Effector memory CD4-positive, alpha-beta T cell (primary cell): ENCODE results near the gene RGS12.
A peak's percentile ranks its signal among the peaks of the same experiment; 100 is the strongest.

Source experiments
- DNase-seq, 3 donors: peaks; one replicate each; pipeline ENCODE4 v3.0.0-alpha.2; 2020
- H3K27ac ChIP-seq: 2 replicates; pipeline ENCODE4 v1.7.0; 2013; ENCODE audit warnings: mild to moderate bottlenecking, low read length, moderate library complexity; ENCODE audit not compliant: insufficient read depth, poor library complexity, severe bottlenecking
- H3K27me3 ChIP-seq: replicated peaks from 2 replicates; pipeline ENCODE4 v1.7.0; 2013; ENCODE audit warnings: mild to moderate bottlenecking, low read length; ENCODE audit not compliant: insufficient read depth, control insufficient read depth, poor library complexity, severe bottlenecking
- H3K36me3 ChIP-seq: 2 replicates; pipeline ENCODE4 v1.7.0; 2013; ENCODE audit warnings: mild to moderate bottlenecking, low read length, moderate library complexity; ENCODE audit not compliant: control insufficient read depth, insufficient read depth
- H3K4me1 ChIP-seq: 2 replicates; pipeline ENCODE4 v1.7.0; 2013; ENCODE audit warnings: low read length, mild to moderate bottlenecking; ENCODE audit not compliant: control insufficient read depth, insufficient read depth, poor library complexity, severe bottlenecking
- H3K4me3 ChIP-seq: 2 replicates; pipeline ENCODE4 v1.7.0; 2013; ENCODE audit warnings: low read length, low read depth, mild to moderate bottlenecking; ENCODE audit not compliant: insufficient read depth, poor library complexity, severe bottlenecking
- H3K9me3 ChIP-seq: 2 replicates; pipeline ENCODE4 v1.7.0; 2013; ENCODE audit warnings: mild to moderate bottlenecking, low read length, moderate library complexity; ENCODE audit not compliant: control insufficient read depth
- total RNA-seq, 3 donors: gene quantifications; one replicate each; lab custom pipeline; 2026; lab: John Stamatoyannopoulos, UW

The RGS12 gene, protein sequence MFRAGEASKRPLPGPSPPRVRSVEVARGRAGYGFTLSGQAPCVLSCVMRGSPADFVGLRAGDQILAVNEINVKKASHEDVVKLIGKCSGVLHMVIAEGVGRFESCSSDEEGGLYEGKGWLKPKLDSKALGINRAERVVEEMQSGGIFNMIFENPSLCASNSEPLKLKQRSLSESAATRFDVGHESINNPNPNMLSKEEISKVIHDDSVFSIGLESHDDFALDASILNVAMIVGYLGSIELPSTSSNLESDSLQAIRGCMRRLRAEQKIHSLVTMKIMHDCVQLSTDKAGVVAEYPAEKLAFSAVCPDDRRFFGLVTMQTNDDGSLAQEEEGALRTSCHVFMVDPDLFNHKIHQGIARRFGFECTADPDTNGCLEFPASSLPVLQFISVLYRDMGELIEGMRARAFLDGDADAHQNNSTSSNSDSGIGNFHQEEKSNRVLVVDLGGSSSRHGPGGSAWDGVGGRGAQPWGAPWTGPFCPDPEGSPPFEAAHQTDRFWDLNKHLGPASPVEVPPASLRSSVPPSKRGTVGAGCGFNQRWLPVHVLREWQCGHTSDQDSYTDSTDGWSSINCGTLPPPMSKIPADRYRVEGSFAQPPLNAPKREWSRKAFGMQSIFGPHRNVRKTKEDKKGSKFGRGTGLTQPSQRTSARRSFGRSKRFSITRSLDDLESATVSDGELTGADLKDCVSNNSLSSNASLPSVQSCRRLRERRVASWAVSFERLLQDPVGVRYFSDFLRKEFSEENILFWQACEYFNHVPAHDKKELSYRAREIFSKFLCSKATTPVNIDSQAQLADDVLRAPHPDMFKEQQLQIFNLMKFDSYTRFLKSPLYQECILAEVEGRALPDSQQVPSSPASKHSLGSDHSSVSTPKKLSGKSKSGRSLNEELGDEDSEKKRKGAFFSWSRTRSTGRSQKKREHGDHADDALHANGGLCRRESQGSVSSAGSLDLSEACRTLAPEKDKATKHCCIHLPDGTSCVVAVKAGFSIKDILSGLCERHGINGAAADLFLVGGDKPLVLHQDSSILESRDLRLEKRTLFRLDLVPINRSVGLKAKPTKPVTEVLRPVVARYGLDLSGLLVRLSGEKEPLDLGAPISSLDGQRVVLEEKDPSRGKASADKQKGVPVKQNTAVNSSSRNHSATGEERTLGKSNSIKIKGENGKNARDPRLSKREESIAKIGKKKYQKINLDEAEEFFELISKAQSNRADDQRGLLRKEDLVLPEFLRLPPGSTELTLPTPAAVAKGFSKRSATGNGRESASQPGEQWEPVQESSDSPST (N-terminal part only)
- 6.5 to 13.0 (median 9.0) reads per million in 3 donors for total RNA-seq

DNA sequence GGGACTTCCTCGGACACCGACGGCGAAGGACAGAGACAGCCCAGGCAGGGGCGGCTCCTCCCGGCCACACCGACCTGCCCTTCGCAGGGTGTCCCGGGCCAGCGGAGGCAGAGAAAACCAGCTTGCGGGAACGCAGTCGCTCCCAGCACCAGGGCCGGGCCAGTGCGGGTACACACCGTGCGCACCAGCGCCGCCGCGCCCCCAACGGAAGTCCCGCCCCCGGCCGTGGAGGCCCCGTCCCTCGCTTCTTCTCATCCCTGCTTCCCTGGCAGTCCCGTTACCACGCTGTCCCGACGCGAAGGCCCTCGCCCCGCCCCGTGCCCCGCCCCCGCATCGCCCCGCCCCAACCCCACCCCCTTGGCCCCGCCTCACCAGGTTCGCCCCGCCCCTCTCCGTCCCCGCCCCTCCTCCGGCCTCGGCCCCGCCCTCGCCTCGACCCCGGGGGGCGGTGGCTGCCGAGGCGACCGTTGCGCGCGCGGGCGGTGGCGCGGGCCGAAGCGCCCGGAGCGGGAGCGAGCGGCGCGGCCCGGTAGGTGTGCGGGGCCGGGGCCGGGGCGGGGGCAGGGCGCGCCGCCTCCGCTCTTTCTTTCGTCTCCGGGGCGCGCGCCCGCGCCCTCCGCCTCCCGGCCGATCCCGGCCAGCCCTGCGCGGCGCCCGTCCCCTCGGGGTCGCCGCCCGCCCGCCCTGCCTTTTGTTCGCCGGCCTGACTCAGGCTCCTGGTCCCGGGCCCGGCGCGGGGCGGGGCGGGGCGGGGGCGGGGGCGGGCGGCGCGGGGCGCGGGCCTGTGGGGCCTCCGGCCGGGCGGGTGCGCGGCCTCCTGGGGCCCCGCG lies at the start of gene RGS12:
Gene RGS12 (plus strand): TSS at position 451 of the 830 bp plus-strand sequence. CDS start 23,150 bp downstream, outside the sequence.
- Histone ChIP-seq H3K36me3 (no peaks in the 10 kb centered on the region), H3K9me3 (no peaks in the 10 kb centered on the region), H3K27ac (peak within 1 kb of the TSS; percentile 14), H3K4me1 (peaks cover 12% of the 10 kb centered on the region), H3K27me3 (no peaks in the 10 kb centered on the region), H3K4me3 (peak within 1 kb of the TSS; percentile 80)
- peak; percentile 76 to 81 (median 77) for DNase-seq

DNA sequence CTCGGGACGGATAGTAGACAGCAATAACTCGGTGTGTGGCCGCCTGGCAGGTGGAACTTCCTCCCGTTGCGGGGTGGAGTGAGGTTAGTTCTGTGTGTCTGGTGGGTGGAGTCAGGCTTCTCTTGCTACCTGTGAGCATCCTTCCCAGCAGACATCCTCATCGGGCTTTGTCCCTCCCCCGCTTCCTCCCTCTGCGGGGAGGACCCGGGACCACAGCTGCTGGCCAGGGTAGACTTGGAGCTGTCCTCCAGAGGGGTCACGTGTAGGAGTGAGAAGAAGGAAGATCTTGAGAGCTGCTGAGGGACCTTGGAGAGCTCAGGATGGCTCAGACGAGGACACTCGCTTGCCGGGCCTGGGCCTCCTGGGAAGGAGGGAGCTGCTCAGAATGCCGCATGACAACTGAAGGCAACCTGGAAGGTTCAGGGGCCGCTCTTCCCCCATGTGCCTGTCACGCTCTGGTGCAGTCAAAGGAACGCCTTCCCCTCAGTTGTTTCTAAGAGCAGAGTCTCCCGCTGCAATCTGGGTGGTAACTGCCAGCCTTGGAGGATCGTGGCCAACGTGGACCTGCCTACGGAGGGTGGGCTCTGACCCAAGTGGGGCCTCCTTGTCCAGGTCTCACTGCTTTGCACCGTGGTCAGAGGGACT lies 49.6 kb upstream of the RGS12 start:
- DNase-seq = no peak
- H3K27ac ChIP-seq = no peak overlapping the region
- peaks cover 18% of the 10 kb centered on the region for H3K36me3 ChIP-seq
- no peaks in the 10 kb centered on the region for H3K9me3 ChIP-seq
- H3K4me1 ChIP-seq = peaks cover 6% of the 10 kb centered on the region
- H3K27me3 ChIP-seq = no peaks in the 10 kb centered on the region
- no peak overlapping the region for H3K4me3 ChIP-seq

DNA sequence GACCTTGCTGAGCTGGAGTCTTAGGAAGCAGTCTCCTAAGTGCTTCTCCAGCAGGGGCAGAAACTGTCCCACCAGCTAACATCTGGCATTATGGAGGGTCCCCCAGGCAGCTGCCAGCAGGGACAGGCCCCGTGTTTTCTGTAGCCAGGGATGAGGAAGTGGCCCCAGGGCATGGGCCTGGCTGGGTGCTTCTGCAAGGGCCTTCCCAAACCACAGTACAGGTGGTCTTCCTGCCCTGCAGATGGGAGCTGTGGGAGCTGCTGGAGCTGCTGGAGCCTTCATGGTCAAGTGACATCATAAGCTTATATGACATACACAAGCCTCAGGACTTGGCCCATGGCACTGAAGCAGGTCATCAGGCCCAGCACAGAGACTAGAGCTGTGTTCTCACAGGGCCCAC lies 48.8 kb upstream of the RGS12 start:
- DNase-seq = no peak
- Histone ChIP-seq H3K4me3 (no peak overlapping the region), H3K9me3 (no peaks in the 10 kb centered on the region), H3K4me1 (peaks cover 6% of the 10 kb centered on the region), H3K36me3 (peaks cover 17% of the 10 kb centered on the region), H3K27me3 (no peaks in the 10 kb centered on the region), H3K27ac (no peak overlapping the region)

DNA sequence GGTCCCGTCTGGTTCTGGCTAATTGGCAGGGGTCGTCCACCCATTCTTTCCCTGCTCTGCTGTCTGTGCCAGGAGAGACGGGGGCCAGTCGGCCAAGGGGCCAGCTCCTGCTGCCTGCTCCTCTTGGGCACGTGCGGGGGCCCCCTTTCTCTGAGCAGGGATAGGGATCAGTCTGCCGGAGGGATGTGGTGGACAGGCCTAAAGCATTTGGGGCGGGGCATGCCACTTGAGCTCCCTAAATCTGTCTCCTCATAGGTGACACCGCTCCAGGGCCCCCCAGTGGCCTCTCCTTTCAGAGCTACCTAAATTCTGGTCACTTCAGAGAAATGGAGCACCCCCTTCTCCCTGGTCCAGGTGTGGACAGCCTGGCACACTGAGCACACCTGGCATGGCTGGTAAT lies 48.1 kb upstream of the RGS12 start:
- no peaks in the 10 kb centered on the region for H3K9me3 ChIP-seq
- H3K27ac ChIP-seq = no peak overlapping the region
- H3K4me1 ChIP-seq = peaks cover 6% of the 10 kb centered on the region
- H3K36me3 ChIP-seq = peaks cover 11% of the 10 kb centered on the region
- DNase-seq = no peak
- no peak overlapping the region for H3K4me3 ChIP-seq
- no peaks in the 10 kb centered on the region for H3K27me3 ChIP-seq

DNA sequence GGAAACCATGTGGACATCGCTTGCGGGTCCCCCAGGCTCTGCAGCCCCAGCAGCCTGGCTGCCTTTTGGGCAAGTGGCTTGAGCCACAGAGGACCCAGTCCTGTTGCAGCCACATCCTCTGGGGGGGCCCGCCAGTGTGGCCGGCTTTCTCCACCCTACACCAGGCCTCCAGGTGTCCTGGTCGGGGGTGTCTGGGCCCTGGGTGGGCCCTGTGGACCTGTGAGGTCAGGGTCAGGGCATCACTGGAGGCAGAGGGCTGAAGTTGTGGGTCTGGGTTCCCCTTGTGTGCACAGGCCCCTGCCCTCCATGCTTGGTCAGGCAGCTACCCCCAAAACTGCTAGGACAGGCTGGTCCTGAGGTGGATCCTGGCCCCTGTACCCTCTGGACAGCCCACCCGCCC lies 47.1 kb upstream of the RGS12 start:
- no peak for DNase-seq
- peaks cover 3% of the 10 kb centered on the region for H3K36me3 ChIP-seq
- no peak overlapping the region for H3K27ac ChIP-seq
- no peaks in the 10 kb centered on the region for H3K27me3 ChIP-seq
- H3K4me3 ChIP-seq = no peak overlapping the region
- peaks cover 6% of the 10 kb centered on the region for H3K4me1 ChIP-seq
- no peaks in the 10 kb centered on the region for H3K9me3 ChIP-seq

DNA sequence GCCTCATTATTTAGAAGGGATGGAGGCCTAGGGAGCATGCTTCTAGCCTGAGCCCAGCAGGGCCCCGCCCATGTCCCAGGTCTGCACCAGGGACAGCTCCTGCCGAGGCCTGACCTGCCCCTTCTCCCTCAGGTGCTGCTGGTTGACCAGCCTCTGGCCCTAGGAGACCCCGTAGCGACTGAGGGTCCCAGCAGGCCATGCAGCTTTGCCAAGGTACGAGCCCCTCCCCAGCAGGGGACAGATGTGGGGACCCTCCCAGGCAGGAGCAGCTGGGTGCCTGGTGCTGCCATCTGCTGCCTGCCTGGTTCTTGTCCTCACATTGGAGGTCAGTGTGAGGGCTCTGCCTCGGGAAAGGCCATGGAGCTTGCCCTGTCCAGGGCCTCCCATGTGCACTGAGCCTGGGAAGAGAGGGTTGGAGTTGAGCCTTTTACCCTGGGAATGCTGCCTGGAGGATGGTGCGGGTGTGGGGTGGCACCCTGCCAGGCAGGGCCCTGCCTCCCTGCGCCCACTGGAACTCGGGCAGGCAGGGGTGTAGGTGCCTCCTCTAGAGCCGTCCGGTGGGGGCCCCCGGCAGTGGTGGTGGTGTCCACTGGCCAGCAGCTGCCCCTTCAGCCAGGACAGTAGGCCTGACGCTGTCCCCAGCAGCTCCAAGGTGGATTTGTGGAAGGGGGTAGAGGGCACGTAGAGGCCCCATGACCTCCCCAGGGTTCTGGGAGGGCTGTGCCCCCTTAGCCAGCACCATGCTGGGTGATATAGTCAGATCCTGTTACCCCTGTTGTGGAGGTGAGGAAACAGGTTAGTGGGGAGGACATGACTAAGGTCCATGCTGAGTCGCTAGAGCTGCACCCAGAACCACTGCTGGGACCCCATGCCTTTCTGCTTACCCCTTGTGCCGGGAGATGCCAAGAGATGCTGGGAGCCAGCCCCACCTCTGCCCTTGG lies 46.1 kb upstream of the RGS12 start:
- DNase-seq = no peak
- H3K36me3 ChIP-seq = no peaks in the 10 kb centered on the region
- H3K27ac ChIP-seq = no peak overlapping the region
- H3K27me3 ChIP-seq = no peaks in the 10 kb centered on the region
- H3K4me3 ChIP-seq = no peak overlapping the region
- H3K9me3 ChIP-seq = no peaks in the 10 kb centered on the region
- H3K4me1 ChIP-seq = peaks cover 6% of the 10 kb centered on the region

DNA sequence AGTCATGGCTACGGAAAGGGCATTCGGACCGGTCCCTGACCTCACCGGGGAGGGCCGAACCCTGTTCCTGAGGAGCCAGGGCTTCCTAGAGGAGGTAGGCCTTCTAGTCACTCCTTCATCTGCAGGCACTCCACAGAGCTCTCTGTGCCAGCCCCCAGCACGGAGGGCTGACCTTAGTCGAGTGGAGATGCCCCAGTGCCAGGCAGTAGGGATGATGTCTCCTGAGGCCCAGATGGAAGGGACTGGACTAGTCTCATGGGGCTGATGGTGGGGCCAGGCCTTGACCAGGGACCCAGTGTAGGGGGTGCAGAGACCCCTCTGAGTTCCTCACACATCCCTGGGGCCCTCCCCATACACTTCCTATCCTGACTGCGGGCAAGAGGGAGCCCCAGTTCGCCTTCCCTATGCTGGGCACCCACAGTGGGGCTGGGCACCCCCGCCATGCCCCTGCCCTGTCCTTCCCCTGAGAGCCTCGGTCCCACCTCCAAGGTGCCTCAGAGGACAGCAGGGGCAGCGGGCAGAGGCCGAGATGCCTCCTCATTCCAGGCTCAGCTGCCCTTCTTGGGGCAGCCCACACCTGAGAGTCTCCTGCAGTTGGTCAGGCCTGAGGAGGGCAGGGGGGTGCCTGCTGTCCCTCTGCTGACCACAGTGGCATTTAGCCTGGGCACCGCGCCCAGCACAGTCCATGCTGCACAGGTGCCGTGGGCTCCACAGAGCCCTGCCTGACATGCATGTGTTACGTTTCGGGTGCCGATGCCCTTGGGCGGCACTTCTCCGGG lies 45.2 kb upstream of the RGS12 start:
- Histone ChIP-seq H3K27me3 (no peaks in the 10 kb centered on the region), H3K36me3 (no peaks in the 10 kb centered on the region), H3K27ac (no peak overlapping the region), H3K4me3 (no peak overlapping the region), H3K4me1 (peaks cover 6% of the 10 kb centered on the region), H3K9me3 (no peaks in the 10 kb centered on the region)
- DNase-seq = no peak

DNA sequence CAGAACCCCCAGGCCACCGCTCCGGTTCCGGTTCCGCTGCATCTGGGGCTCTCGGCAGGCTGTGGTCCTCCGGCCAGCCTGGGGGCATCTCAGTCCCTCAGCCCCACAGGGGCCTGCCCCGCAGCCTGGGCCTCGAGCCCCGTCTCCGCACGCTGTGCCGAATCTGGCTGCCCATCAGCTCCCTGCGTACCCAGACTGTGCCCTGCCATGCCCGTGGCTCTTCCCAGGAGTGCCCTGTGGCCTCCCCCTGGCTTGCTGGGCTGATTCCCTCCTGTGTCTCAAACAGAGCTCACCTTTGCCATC lies 44.7 kb upstream of the RGS12 start:
- H3K36me3 ChIP-seq = no peaks in the 10 kb centered on the region
- H3K27ac ChIP-seq = no peak overlapping the region
- H3K27me3 ChIP-seq = no peaks in the 10 kb centered on the region
- H3K4me1 ChIP-seq = peaks cover 1% of the 10 kb centered on the region
- DNase-seq = no peak
- no peaks in the 10 kb centered on the region for H3K9me3 ChIP-seq
- no peak overlapping the region for H3K4me3 ChIP-seq
